ENCODE measurements around the gene HECW1. TPM values are rescaled to one million over a fixed set of nuclear protein-coding genes. Genes with fewer than 3 reads are reported as not detected.

HECW1 gene
- total RNA-seq, 1 experiment from 2014 or later: 0.77 TPM

DNA sequence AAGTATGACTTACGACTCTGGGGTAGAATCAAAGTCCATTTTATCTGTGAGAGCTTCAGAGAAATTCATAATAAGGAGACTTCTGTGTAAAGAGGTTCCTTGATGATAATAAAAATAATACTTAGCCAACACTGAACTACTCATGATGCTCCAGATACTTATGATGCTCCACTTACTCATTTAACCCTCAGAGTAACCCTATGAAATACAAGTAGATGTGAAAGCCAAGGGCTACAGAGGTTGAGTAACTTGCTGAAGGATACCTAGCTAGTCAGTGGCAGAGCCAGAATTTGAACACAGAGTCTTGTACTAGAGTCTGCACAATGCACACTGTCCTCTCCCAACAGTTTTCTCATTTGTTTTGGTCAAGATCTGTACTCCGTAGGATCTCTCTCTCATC is 89.5 kb downstream of the HECW1 start:
- intact Hi-C loops (cut with micrococcal nuclease; ENCODE audit: unreplicated experiment) (no loop called here), in situ Hi-C loops (cut with HindIII; ENCODE audit: low pct_unique_long_range_greater_than_20kb, low sequenced_read_pairs) (no loop called here)
- TF ChIP-seq POLR2AphosphoS5 (IDR thresholded peaks at IDR 0.05; ENCODE audit: low read depth, low read length) (no peak), TCF7L2 (IDR thresholded peaks at IDR 0.05; ENCODE audit: low read depth, low read length) (no peak), SIN3A (IDR thresholded peaks at IDR 0.05; ENCODE audit: borderline replicate concordance, insufficient read depth, low read depth, low read length) (no peak)
- TF ChIP-seq, protein P1, sequence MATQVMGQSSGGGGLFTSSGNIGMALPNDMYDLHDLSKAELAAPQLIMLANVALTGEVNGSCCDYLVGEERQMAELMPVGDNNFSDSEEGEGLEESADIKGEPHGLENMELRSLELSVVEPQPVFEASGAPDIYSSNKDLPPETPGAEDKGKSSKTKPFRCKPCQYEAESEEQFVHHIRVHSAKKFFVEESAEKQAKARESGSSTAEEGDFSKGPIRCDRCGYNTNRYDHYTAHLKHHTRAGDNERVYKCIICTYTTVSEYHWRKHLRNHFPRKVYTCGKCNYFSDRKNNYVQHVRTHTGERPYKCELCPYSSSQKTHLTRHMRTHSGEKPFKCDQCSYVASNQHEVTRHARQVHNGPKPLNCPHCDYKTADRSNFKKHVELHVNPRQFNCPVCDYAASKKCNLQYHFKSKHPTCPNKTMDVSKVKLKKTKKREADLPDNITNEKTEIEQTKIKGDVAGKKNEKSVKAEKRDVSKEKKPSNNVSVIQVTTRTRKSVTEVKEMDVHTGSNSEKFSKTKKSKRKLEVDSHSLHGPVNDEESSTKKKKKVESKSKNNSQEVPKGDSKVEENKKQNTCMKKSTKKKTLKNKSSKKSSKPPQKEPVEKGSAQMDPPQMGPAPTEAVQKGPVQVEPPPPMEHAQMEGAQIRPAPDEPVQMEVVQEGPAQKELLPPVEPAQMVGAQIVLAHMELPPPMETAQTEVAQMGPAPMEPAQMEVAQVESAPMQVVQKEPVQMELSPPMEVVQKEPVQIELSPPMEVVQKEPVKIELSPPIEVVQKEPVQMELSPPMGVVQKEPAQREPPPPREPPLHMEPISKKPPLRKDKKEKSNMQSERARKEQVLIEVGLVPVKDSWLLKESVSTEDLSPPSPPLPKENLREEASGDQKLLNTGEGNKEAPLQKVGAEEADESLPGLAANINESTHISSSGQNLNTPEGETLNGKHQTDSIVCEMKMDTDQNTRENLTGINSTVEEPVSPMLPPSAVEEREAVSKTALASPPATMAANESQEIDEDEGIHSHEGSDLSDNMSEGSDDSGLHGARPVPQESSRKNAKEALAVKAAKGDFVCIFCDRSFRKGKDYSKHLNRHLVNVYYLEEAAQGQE (IDR thresholded peaks at IDR 0.05; ENCODE audit: insufficient read depth in 1 of 2, low read depth in 2 of 2, low read length in 1 of 2): no peak
- TF ChIP-seq, protein P2, sequence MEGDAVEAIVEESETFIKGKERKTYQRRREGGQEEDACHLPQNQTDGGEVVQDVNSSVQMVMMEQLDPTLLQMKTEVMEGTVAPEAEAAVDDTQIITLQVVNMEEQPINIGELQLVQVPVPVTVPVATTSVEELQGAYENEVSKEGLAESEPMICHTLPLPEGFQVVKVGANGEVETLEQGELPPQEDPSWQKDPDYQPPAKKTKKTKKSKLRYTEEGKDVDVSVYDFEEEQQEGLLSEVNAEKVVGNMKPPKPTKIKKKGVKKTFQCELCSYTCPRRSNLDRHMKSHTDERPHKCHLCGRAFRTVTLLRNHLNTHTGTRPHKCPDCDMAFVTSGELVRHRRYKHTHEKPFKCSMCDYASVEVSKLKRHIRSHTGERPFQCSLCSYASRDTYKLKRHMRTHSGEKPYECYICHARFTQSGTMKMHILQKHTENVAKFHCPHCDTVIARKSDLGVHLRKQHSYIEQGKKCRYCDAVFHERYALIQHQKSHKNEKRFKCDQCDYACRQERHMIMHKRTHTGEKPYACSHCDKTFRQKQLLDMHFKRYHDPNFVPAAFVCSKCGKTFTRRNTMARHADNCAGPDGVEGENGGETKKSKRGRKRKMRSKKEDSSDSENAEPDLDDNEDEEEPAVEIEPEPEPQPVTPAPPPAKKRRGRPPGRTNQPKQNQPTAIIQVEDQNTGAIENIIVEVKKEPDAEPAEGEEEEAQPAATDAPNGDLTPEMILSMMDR (IDR thresholded peaks at IDR 0.05): no peak
- POLR2A ChIA-PET: no interaction called here
- no peak for ATAC-seq
- DNase-seq (ENCODE audit: low read depth, low spot score): no peak
- CTCF ChIA-PET: no interaction called here
- no peak overlapping the region for H3K27ac ChIP-seq (ENCODE audit: low read length)
- H3K4me3 ChIP-seq (ENCODE audit: low read depth in 2 of 2, low read length in 2 of 2): no peak overlapping the region
- no peaks in the 10 kb centered on the region for H3K9me3 ChIP-seq (ENCODE audit: control insufficient read depth, insufficient read depth, low read depth, low read length)
- no peaks in the 10 kb centered on the region for H3K4me1 ChIP-seq (ENCODE audit: control insufficient read depth, insufficient read depth, low read length)
- H3K36me3 ChIP-seq (ENCODE audit: control insufficient read depth, insufficient read depth, low read length): no peaks in the 10 kb centered on the region
- no TSS peak for BruUV-seq (replicated peaks)
- peaks cover 8% of the 10 kb centered on the region; the same call in 1 of the 2 replicates for H3K27me3 ChIP-seq (ENCODE audit: control insufficient read depth, insufficient read depth, low read length)

DNA sequence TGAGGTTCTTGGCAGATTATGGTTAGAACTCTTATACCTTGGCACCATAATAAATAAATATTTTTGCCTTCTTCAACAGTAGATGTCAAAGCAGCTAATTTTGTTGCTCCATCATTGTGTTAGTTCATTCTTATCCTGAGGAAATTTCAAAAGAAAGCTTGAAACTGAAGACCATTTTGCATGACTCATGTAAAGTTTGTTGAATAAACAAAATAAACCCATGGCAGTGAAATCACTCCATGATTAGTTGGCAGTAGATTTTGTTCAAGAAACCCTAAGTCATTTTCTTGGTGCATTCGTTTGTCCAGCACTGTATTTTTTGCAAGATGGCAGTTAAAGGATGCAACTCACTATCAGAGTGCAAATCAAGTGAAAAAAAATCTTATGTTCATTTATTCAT is 91.6 kb downstream of the HECW1 start:
- Histone ChIP-seq H3K27me3 (ENCODE audit: control insufficient read depth, insufficient read depth, low read length) (peaks cover 10% of the 10 kb centered on the region), H3K9me3 (ENCODE audit: control insufficient read depth, insufficient read depth, low read depth, low read length) (no peaks in the 10 kb centered on the region), H3K36me3 (ENCODE audit: control insufficient read depth, insufficient read depth, low read length) (no peaks in the 10 kb centered on the region), H3K4me1 (ENCODE audit: control insufficient read depth, insufficient read depth, low read length) (no peaks in the 10 kb centered on the region), H3K27ac (ENCODE audit: low read length) (no peak overlapping the region), H3K4me3 (ENCODE audit: low read depth in 2 of 2, low read length in 2 of 2) (no peak overlapping the region)
- in situ Hi-C loops (cut with HindIII; ENCODE audit: low pct_unique_long_range_greater_than_20kb, low sequenced_read_pairs) (no loop called here), intact Hi-C loops (cut with micrococcal nuclease; ENCODE audit: unreplicated experiment) (no loop called here)
- ChIA-PET CTCF (no interaction called here), POLR2A (interaction anchor here (0.6 kb wide), 1 partner anchor 138 kb away, joined by 3 read pairs; no protein-coding TSS in a partner anchor)
- TF ChIP-seq POLR2AphosphoS5 (IDR thresholded peaks at IDR 0.05; ENCODE audit: low read depth, low read length) (no peak), SIN3A (IDR thresholded peaks at IDR 0.05; ENCODE audit: borderline replicate concordance, insufficient read depth, low read depth, low read length) (no peak), TCF7L2 (IDR thresholded peaks at IDR 0.05; ENCODE audit: low read depth, low read length) (no peak)
- TF ChIP-seq, protein P1 (IDR thresholded peaks at IDR 0.05; ENCODE audit: insufficient read depth in 1 of 2, low read depth in 2 of 2, low read length in 1 of 2): no peak
- TF ChIP-seq, protein P2 (IDR thresholded peaks at IDR 0.05): no peak
- DNase-seq (ENCODE audit: low read depth, low spot score): no peak
- ATAC-seq: no peak
- BruUV-seq (replicated peaks): no TSS peak
